Adipose tissue (tissue), 3 donors: ENCODE results near the gene NSUN4. TPM values are rescaled to one million over a fixed set of nuclear protein-coding genes. Genes with fewer than 3 reads are reported as not detected.
A peak's percentile ranks its signal among the peaks of the same experiment; 100 is the strongest.
"Not testable (repeated sequence)": the region's sequence is repeated elsewhere in the genome, so short reads cannot be mapped to it uniquely, and the experiment has no call there.

ENCODE experiments used
- H3K27ac ChIP-seq: one replicate; pipeline ENCODE4 v1.5.1; 2013; ENCODE audit warnings: low read depth, low read length
- WGBS, 3 donors: extraction: QIAGEN DNeasy Blood & Tissue Kit; methylation state at CpG; one replicate each; pipeline ENCODE4 v1.1.7; 2013; 5-methylcytosine and 5-hydroxymethylcytosine counted together
- polyA plus RNA-seq, 3 donors: library from polyadenylated mRNA; stranded (reverse); fragments of 200-250 nt; gene quantifications; one replicate each; pipeline ENCODE4 v1.2.3, GENCODE V29; 2013
- donor health status: healthy with polysubstance abuse.
- donor health status: Bipolar disorder and iron deficiency.
- donor health status: healthy.

The NSUN4 gene
- polyA plus RNA-seq, 3 donors, result 10.0 to 19.8 (median 10.8) TPM

DNA sequence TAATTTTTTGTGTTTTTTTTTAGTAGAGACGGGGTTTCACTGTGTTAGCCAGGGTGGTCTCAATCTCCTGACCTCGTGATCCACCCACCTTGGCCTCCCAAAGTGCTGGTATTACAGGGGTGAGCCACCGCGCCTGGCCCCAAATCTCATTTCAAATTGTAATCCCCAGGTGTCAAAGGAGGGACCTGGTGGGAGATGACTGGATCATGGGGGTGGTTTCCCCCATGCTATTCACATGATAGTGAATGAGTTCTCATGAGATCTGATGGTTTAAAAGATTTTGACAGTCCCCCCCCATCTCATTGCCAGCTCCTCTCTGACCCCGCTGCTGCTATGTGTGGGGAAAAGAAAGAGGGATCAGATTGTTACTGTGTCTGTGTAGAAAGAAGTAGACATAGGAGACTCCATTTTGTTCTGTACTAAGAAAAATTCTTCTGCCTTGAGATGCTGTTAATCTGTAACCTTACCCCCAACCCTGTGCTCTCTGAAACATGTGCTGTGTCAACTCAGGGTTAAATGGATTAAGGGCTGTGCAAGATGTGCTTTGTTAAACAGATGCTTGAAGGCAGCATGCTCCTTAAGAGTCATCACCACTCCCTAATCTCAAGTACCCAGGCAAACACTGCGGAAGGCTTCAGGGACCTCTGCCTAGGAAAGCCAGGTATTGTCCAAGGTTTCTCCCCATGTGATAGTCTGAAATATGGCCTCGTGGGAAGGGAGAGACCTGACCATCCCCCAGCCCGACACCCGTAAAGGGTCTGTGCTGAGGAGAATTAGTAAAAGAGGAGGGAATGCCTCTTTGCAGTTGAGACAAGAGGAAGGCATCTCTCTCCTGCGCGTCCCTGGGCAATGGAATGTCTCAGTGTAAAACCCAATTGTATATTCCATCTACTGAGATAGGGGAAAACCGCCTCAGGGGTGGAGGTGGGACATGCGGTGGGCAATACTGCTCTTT lies 20.4 kb upstream of the NSUN4 start:
- WGBS, 3 donors, result 75 to 88% (median 84%) methylated on average over 11 to 13 of the region's 13 CpGs
- not testable (repeated sequence) for H3K27ac ChIP-seq

DNA sequence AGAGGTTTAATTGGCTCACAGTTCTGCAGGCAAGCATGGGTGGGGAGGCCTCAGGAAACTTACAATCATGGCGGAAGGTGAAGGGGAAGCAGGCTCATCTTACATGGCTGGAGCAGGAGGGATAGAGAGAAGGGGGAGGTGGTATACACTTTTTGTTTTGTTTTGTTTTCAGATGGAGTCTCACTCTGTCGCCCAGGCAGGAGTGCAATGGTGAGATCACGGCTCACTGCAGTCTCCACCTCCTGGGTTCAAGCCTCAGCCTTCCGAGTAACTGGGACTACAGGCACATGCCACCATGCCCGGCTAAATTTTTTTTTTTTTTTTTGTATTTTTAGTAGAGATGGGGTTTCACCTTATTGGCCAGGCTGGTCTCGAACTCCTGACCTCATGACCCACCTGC lies 18.4 kb upstream of the NSUN4 start:
- 91 to 97% (median 92%) methylated on average over 6 of the region's 6 CpGs for WGBS, 3 donors
- not testable (repeated sequence) for H3K27ac ChIP-seq

GRCh38 chr1:46325285-46326076 lies 15.1 kb upstream of the NSUN4 start:
- 86 to 91% (median 88%) methylated on average over 11 of the region's 11 CpGs for WGBS, 3 donors

GRCh38 chr1:46328182-46328581 lies 12.4 kb upstream of the NSUN4 start:
- WGBS, 3 donors, result 89 to 94% (median 94%) methylated on average over 7 of the region's 7 CpGs

More at GRCh38 chr1:46325285-46326076, 15.1 kb upstream of the NSUN4 start:
- not testable (repeated sequence) for H3K27ac ChIP-seq

GRCh38 chr1:46329807-46330206 lies 10.8 kb upstream of the NSUN4 start:
- WGBS, 3 donors, result 45 to 76% (median 48%) methylated on average over 4 to 7 of the region's 7 CpGs
- H3K27ac ChIP-seq, result not testable (repeated sequence)

More at GRCh38 chr1:46328182-46328581, 12.4 kb upstream of the NSUN4 start:
- H3K27ac ChIP-seq, result not testable (repeated sequence)

DNA sequence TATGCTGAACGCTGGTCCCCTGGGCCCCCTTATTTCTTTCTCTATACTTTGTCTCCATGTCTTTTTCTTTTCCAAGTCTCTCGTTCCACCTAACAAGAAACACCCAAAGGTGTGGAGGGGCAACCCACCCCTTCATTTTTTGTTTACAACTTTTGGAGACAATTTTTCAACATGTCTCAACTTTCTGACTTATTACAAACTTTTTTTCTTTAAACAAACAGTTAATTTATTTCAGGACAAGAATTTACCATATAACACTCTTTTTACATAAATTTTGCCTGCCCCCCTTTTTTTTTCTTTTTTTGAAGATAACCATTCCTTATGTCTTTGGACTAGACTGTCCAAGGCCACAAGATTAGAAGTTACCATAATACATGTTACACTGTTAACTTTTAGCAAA lies 10.2 kb upstream of the NSUN4 start:
- not testable (repeated sequence) for H3K27ac ChIP-seq
- 82 to 85% (median 83%) methylated on average over 2 of the region's 2 CpGs for WGBS, 3 donors

DNA sequence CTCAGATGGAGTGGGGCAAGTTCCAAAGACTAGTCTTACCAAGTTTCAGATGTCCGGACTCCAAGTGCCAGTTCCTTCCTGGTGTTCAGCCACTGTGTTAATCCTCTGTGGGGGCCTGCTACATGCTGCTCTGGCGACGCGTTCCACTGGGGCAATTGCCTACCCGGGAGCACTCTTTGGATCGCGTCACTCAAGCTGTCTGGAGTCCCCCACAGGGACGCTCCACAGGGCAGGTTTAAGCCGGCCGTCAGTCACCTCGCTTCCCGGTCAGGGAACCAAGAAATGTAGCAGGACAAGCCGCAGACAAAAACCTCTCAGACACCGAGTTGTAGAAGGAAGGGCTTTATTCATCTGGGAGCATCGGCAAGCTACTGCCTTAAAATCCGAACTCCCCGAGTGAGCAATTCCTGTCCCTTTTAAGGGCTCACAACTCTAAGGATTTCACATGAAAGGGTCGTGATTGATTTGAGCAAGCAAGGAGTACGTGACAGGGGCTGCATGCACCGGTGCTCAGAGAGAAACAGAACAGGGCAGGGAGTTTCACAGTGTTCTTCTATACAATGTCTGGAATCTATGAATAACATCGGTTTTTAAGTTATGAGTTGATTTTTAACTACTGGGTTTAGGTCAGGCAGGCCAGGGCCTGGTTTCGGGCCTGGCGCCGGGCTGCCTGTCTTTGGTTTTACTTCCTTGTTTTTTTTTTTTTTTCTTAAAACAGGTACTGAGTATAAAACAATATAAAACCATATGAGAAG lies 8.6 kb upstream of the NSUN4 start:
- H3K27ac ChIP-seq, result not testable (repeated sequence)
- whole genome bisulfite sequencing, 3 donors, result 72 to 88% (median 85%) methylated on average over 24 of the region's 24 CpGs

GRCh38 chr1:46333300-46334029 lies 7.1 kb upstream of the NSUN4 start:
- H3K27ac ChIP-seq, result no peak overlapping the region
- 74 to 78% (median 77%) methylated on average over 9 of the region's 9 CpGs for WGBS, 3 donors

DNA sequence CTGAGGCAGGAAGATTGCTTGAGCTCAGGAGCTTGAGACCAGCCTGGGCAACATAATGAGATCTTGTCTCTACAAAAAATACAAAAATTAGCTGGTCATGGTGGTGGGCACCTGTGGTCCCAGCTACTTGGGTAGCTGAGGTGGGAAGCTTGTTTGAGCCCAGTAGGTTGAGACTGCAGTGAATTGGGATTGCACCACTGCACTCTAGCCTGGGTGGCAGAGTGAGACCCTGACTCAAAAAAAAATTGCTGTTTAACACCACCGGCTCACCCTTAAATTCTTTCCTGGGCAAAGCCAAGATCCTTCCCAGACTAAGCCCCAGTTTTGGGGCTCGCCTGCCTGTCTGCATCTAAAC lies 6.6 kb upstream of the NSUN4 start:
- WGBS, 3 donors, result 59 to 91% (median 86%) methylated on average over 2 of the region's 2 CpGs
- H3K27ac ChIP-seq, result no peak overlapping the region

- H3K27ac ChIP-seq, result no peak overlapping the region
- WGBS, 3 donors, result 79 to 96% (median 90%) methylated on average over 3 of the region's 3 CpGs
These were observed 5.5 kb upstream of the NSUN4 start for GRCh38 chr1:46335081-46335480.

DNA sequence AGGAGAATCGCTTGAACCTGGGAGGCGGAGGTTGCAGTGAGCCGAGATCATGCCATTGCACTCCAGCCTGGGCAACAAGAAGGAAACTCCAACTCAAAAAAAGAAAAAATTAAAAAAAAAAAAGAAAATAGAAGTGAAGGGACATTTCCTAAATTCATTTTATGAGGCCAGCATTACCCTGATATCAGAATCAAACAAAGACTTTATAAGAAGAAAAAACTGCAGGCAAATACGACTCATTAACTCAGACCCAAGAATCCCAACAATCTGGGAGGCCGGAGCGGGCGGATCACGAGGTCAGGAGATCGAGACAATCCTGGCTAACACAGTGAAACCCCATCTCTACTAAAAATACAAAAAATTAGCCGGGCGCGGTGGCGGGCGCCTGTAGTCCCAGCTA lies 3.2 kb upstream of the NSUN4 start:
- 90 to 99% (median 97%) methylated on average over 9 of the region's 14 CpGs for WGBS, 3 donors

DNA sequence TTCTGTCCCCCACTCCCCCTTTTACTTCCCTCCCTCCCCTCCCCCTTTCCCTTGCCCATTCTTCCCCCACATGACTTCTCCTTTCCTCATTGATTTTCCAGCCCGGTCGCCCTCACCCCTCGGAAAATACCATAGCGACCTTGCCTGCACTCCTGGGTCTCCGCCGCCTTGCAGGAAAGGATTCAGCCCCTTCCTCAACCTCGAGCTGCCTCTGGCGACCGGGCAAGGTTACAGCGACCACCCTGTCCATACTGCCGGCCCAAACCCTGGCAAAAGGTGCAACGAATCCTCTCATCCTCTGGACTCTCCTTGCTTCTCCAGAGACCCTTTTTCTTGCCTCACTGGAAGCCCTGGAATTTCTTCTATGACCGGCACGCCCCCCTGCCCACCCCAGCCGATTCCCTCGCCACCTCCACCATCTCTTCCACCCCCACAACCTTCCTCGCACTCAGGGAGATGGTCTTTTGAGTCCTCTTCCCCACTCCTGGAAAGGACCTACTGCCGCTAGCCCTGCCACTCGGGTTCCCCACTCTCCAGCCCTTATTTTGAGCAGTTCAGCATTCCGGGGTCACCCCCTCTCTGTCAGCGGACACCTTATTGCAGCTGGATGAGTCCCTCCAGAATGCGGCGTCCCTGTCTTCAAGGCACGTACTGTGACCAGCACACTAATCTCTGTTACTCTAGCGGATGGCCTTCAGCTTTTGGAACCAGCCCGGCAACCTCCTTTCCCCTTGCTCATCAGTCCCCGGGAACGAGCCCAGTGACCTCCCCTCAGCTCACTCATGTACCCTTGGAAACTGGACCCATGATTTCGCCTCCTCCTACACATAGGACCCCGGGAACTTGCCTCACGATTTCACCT lies 846 bp downstream of the NSUN4 start:
- 35 to 59% (median 58%) methylated on average over 31 of the region's 31 CpGs for WGBS, 3 donors
- H3K27ac ChIP-seq, result peak overlapping the region; percentile 96

More for the DNA sequence above, 3.2 kb upstream of the NSUN4 start:
- H3K27ac ChIP-seq, result not testable (repeated sequence)

DNA sequence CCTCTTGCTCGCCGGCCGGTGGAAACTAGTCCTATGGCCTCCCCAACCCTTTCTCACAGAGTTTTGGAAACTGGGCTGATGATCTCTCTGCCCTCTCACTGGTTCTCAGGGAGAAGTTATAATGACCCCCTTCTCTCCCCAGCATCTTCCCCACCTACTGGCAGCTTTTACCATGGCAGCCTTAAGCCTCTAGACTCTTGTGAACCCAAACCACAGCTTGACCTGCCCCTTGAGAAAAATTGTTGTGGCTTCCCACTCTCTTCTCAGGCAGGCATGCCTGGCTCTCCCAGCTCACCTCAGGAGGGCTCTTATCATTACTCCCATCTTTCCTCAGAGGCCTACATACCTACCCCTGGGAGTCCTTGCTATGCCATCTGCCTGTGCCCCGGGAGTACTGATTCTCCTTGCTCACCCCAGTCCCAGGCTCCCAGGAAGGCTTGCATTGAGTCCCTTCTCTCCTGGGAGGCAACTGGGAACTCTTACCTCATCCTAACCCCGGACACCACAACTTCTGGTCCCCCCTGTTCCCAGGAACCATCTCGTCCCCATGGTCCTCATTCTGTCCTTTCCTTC lies 1.6 kb downstream of the NSUN4 start:
- WGBS, 3 donors, result 90 to 93% (median 90%) methylated on average over 6 of the region's 6 CpGs
- peak overlapping the region; percentile 96 for H3K27ac ChIP-seq

- H3K27ac ChIP-seq, result no peak overlapping the region
- WGBS, 3 donors, result 76 to 90% (median 77%) methylated on average over 8 of the region's 8 CpGs
These were observed 2.2 kb downstream of the NSUN4 start for GRCh38 chr1:46342677-46343350.

DNA sequence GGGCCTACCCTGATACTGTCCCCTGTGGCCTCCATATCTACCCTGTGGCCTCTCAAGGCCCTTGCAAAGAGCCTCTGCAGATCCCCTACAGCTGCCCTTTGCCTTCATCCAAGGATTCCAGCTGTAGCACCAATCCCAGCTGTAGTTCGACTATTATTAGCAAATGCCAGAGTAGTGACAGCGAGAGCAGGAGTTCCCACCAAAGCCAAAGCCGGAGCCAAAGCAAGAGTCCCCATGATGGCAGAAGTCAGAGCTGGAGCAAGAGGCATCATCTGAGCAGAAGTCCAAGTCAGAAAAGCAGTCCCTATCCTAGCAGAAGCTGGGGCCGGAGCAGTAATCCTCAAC lies 2.7 kb downstream of the NSUN4 start:
- 87 to 93% (median 89%) methylated on average over 4 of the region's 4 CpGs for WGBS, 3 donors
- no peak overlapping the region for H3K27ac ChIP-seq

DNA sequence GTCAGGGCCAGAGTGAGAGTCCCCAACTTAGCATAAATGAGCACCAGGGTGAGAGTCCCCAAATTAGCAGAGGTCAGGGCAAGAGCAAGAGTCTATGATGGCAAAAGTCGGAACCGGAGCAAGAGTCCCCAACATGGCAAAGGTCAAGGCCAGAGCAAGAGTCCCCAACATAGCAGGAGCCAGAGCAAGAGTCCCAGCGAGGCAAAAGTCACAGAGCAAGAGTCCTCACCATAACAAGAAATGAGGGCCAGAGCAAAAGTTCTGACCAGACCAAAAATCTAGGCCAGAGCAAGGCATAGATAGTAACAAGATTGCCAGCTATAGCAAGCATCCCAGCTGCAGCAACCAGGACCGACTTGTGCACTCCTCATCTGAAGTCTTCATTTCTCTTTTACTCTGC lies 3.1 kb downstream of the NSUN4 start:
- WGBS, 3 donors, result 72 to 92% (median 80%) methylated on average over 4 of the region's 4 CpGs

More for the DNA sequence above, 3.1 kb downstream of the NSUN4 start:
- no peak overlapping the region for H3K27ac ChIP-seq
